Osteoblast (primary cell): ENCODE measurements around the gene MUC2. TPM values are rescaled to one million over a fixed set of nuclear protein-coding genes. Genes with fewer than 3 reads are reported as not detected.

ENCODE experiments used
- DNase-seq: peaks from one replicate; pipeline ENCODE4 v3.0.0; 2011; ENCODE audit warnings: low spot score, mixed read lengths; ENCODE audit not compliant: insufficient read length; ENCODE audit errors: missing footprints
- H2AFZ ChIP-seq: 2 replicates; pipeline ENCODE4 v1.6.0; 2011; ENCODE audit warnings: mild to moderate bottlenecking, low read length
- H3K27ac ChIP-seq: 2 replicates; pipeline ENCODE4 v1.5.1; 2011; ENCODE audit warnings: mild to moderate bottlenecking, low read depth, low read length, moderate library complexity
- H3K27me3 ChIP-seq: 2 replicates; pipeline ENCODE4 v1.6.0; 2012; ENCODE audit warnings: mild to moderate bottlenecking, control low read depth, inconsistent platforms, low read length, moderate library complexity; ENCODE audit not compliant: insufficient read depth
- H3K36me3 ChIP-seq: 2 replicates; pipeline ENCODE4 v1.5.1; 2011; ENCODE audit warnings: mild to moderate bottlenecking, low read length, control low read depth, moderate library complexity; ENCODE audit not compliant: insufficient read depth
- H3K4me1 ChIP-seq: 2 replicates; pipeline ENCODE4 v1.5.1; 2011; ENCODE audit warnings: mild to moderate bottlenecking, low read length, control low read depth, moderate library complexity; ENCODE audit not compliant: insufficient read depth
- H3K4me2 ChIP-seq: 2 replicates; pipeline ENCODE4 v1.6.0; 2011; ENCODE audit warnings: mild to moderate bottlenecking, low read length; ENCODE audit not compliant: insufficient read depth
- H3K4me3 ChIP-seq: fragments of 200-600 bp; sonication (generic); 3 replicates; pipeline ENCODE4 v1.5.1; 2012; ENCODE audit warnings: mild to moderate bottlenecking, low read length, inconsistent platforms; ENCODE audit not compliant: insufficient read depth
- H3K79me2 ChIP-seq: 2 replicates; pipeline ENCODE4 v1.6.0; 2012; ENCODE audit warnings: mild to moderate bottlenecking, low read length, control low read depth, inconsistent platforms; ENCODE audit not compliant: insufficient read depth
- H3K9me3 ChIP-seq: 2 replicates; pipeline ENCODE4 v1.5.1; 2011; ENCODE audit warnings: low read depth, low read length, control low read depth
- H4K20me1 ChIP-seq: 2 replicates; pipeline ENCODE4 v1.6.0; 2012; ENCODE audit warnings: mild to moderate bottlenecking, low read length, control low read depth; ENCODE audit not compliant: insufficient read depth
- CTCF ChIP-seq: IDR thresholded peaks from 2 replicates; pipeline ENCODE4 v1.5.1; 2011; ENCODE audit warnings: mild to moderate bottlenecking, low read depth, low read length, moderate library complexity; ENCODE audit errors: extremely low read depth
- total RNA-seq: library from RNA; depleted of rRNA; stranded (reverse); fragments of >200 nt; gene quantifications from 2 replicates; pipeline ENCODE4 v1.2.3, GENCODE V29; 2012

MUC2 gene
- total RNA-seq, 1 donor, result not detected

GRCh38 chr11:1088927-1089737 is 14.5 kb downstream of the MUC2 start:
- Histone ChIP-seq H3K4me3 (no peak overlapping the region), H4K20me1 (no peaks in the 10 kb centered on the region), H3K27ac (no peak overlapping the region), H2AFZ (no peak overlapping the region), H3K79me2 (no peaks in the 10 kb centered on the region), H3K9me3 (no peaks in the 10 kb centered on the region), H3K4me1 (no peaks in the 10 kb centered on the region), H3K4me2 (no peak overlapping the region), H3K27me3 (no peaks in the 10 kb centered on the region), H3K36me3 (no peaks in the 10 kb centered on the region)
- TF ChIP-seq CTCF, result no peak
- no peak for DNase-seq

GRCh38 chr11:1089738-1090599 is 15.3 kb downstream of the MUC2 start:
- no peak overlapping the region for H3K27ac ChIP-seq
- H3K79me2 ChIP-seq, result no peaks in the 10 kb centered on the region
- no peak overlapping the region for H2AFZ ChIP-seq
- no peaks in the 10 kb centered on the region for H3K4me1 ChIP-seq
- no peak for TF ChIP-seq CTCF
- DNase-seq, result no peak
- no peaks in the 10 kb centered on the region for H3K27me3 ChIP-seq
- H4K20me1 ChIP-seq, result no peaks in the 10 kb centered on the region
- no peaks in the 10 kb centered on the region for H3K9me3 ChIP-seq
- no peaks in the 10 kb centered on the region for H3K36me3 ChIP-seq
- no peak overlapping the region for H3K4me3 ChIP-seq
- H3K4me2 ChIP-seq, result no peak overlapping the region

GRCh38 chr11:1090600-1091331 is 16.1 kb downstream of the MUC2 start:
- TF ChIP-seq CTCF, result no peak
- Histone ChIP-seq H3K79me2 (no peaks in the 10 kb centered on the region), H2AFZ (no peak overlapping the region), H3K4me3 (no peak overlapping the region), H3K4me2 (no peak overlapping the region), H3K27ac (no peak overlapping the region), H3K4me1 (no peaks in the 10 kb centered on the region), H3K36me3 (no peaks in the 10 kb centered on the region), H4K20me1 (no peaks in the 10 kb centered on the region), H3K27me3 (no peaks in the 10 kb centered on the region), H3K9me3 (no peaks in the 10 kb centered on the region)
- DNase-seq, result no peak
